HG02981 (cell line): ENCODE measurements around the gene HLA-DMA.

ENCODE experiments used
- ATAC-seq: cut with Tn5 transposase; IDR thresholded peaks from one replicate; pipeline ENCODE4 v1.9.1; 2021; ENCODE audit warnings: mild to moderate bottlenecking, moderate library complexity; ENCODE audit not compliant: unreplicated experiment

The HLA-DMA gene

GRCh38 chr6:32952817-32953739 is at the start of gene HLA-DMA:
TSS of gene HLA-DMA (minus strand) at chr6:32953097. CDS start at chr6:32953036, 61 bp downstream.
- ATAC-seq, result peak; percentile 85

- ATAC-seq, result no peak
Observed at GRCh38 chr6:33001685-33002084, 48.8 kb upstream of the HLA-DMA start.

- no peak for ATAC-seq
Observed at GRCh38 chr6:33000055-33000454, 47.2 kb upstream of the HLA-DMA start.

- no peak for ATAC-seq
Observed at GRCh38 chr6:32995448-32995847, 42.6 kb upstream of the HLA-DMA start.

GRCh38 chr6:32993363-32993973 is 40.6 kb upstream of the HLA-DMA start:
- ATAC-seq, result no peak

- ATAC-seq, result no peak
Observed at GRCh38 chr6:32991972-32992371, 39.1 kb upstream of the HLA-DMA start.

- no peak for ATAC-seq
Observed at GRCh38 chr6:32989368-32989767, 36.5 kb upstream of the HLA-DMA start.

GRCh38 chr6:32984622-32985389 is 31.9 kb upstream of the HLA-DMA start:
- no peak for ATAC-seq

GRCh38 chr6:32983964-32984621 is 31.2 kb upstream of the HLA-DMA start:
- no peak for ATAC-seq

- no peak for ATAC-seq
Observed at GRCh38 chr6:32983493-32983848, 30.6 kb upstream of the HLA-DMA start.

- ATAC-seq, result no peak
Observed at GRCh38 chr6:32982702-32983492, 30.0 kb upstream of the HLA-DMA start.

- no peak for ATAC-seq
Observed at GRCh38 chr6:32982084-32982701, 29.3 kb upstream of the HLA-DMA start.

GRCh38 chr6:32980488-32981038 is 27.7 kb upstream of the HLA-DMA start:
- no peak for ATAC-seq

- ATAC-seq, result no peak
Observed at GRCh38 chr6:32979720-32980487, 27.0 kb upstream of the HLA-DMA start.

GRCh38 chr6:32977953-32978324 is 25.0 kb upstream of the HLA-DMA start:
- no peak for ATAC-seq

- no peak for ATAC-seq
Observed at GRCh38 chr6:32977272-32977952, 24.5 kb upstream of the HLA-DMA start.

GRCh38 chr6:32976334-32977069 is 23.6 kb upstream of the HLA-DMA start:
- no peak for ATAC-seq

GRCh38 chr6:32975886-32976285 is 23.0 kb upstream of the HLA-DMA start:
- ATAC-seq, result no peak
